Liver (tissue), 9 donors: ENCODE measurements around the gene CAMSAP1. TPM values are rescaled to one million over a fixed set of nuclear protein-coding genes. Genes with fewer than 3 reads are reported as not detected.

Source experiments
- DNase-seq: peaks from one replicate; pipeline ENCODE4 v3.0.0-alpha.2; 2017; ENCODE audit warnings: low spot score
- H3K27ac ChIP-seq, 2 donors: one replicate each; pipeline ENCODE4 v1.7.0; 2013; ENCODE audit warnings: inconsistent platforms in 2 of 2, low read length in 2 of 2, control low read depth in 1 of 2, low read depth in 1 of 2, mild to moderate bottlenecking in 1 of 2
- H3K27me3 ChIP-seq, 4 donors: one replicate each; pipeline versions ENCODE4 v1.6.1 to v1.7.0; 2013; ENCODE audit warnings: low read length in 3 of 4, inconsistent platforms in 1 of 4, mild to moderate bottlenecking in 1 of 4, moderate library complexity in 1 of 4; ENCODE audit not compliant: control insufficient read depth in 4 of 4, insufficient read depth in 4 of 4
- H3K36me3 ChIP-seq, 4 donors: one replicate each; pipeline versions ENCODE4 v1.6.1 to v1.7.0; 2013; ENCODE audit warnings: low read length in 3 of 4, mild to moderate bottlenecking in 3 of 4, low read depth in 1 of 4, moderate library complexity in 1 of 4; ENCODE audit not compliant: control insufficient read depth in 4 of 4, insufficient read depth in 3 of 4
- H3K4me1 ChIP-seq, 4 donors: one replicate each; pipeline versions ENCODE4 v1.6.1 to v1.7.0; 2013; ENCODE audit warnings: low read length in 3 of 4, mild to moderate bottlenecking in 3 of 4, moderate library complexity in 1 of 4; ENCODE audit not compliant: control insufficient read depth in 4 of 4, insufficient read depth in 4 of 4
- H3K4me3 ChIP-seq, 3 donors: one replicate each; pipeline versions ENCODE4 v1.6.1 to v1.7.0; 2013; ENCODE audit warnings: low read length in 3 of 3, control low read depth in 1 of 3, low read depth in 1 of 3, mild to moderate bottlenecking in 1 of 3
- H3K9ac ChIP-seq, 2 donors: one replicate each; pipeline ENCODE4 v1.7.0; 2013; ENCODE audit warnings: low read length in 2 of 2, mild to moderate bottlenecking in 2 of 2, moderate library complexity in 2 of 2, control low read depth in 1 of 2, low read depth in 1 of 2
- H3K9me3 ChIP-seq, 4 donors: one replicate each; pipeline versions ENCODE4 v1.6.1 to v1.7.0; 2013; ENCODE audit warnings: low read length in 3 of 4; ENCODE audit not compliant: control insufficient read depth in 4 of 4
- EGR1 ChIP-seq, 2 donors: IDR thresholded peaks; 2 replicates each; pipeline ENCODE4 v1.6.1; 2016 to 2018; ENCODE audit warnings: antibody characterized with exemption in 2 of 2, low read depth in 2 of 2
- GABPA ChIP-seq, 2 donors: IDR thresholded peaks in 1 of 2; conservative IDR thresholded peaks in 1 of 2; 2 replicates each; pipeline ENCODE4 v1.6.1; 2016; ENCODE audit warnings: antibody characterized with exemption in 2 of 2, mild to moderate bottlenecking in 1 of 2, moderate library complexity in 1 of 2
- HNF4G ChIP-seq: IDR thresholded peaks from 2 replicates; pipeline ENCODE4 v1.6.1; 2016; ENCODE audit warnings: antibody characterized with exemption
- JUND ChIP-seq, 2 donors: IDR thresholded peaks; 2 replicates each; pipeline ENCODE4 v1.6.1; 2016; ENCODE audit warnings: antibody characterized with exemption in 2 of 2
- NR2F2 ChIP-seq: IDR thresholded peaks from 2 replicates; pipeline ENCODE4 v1.6.1; 2016; ENCODE audit warnings: antibody characterized with exemption
- RAD21 ChIP-seq, 2 donors: IDR thresholded peaks; 2 replicates each; pipeline ENCODE4 v1.6.1; 2016; ENCODE audit warnings: antibody characterized with exemption in 2 of 2, mild to moderate bottlenecking in 2 of 2
- RXRA ChIP-seq, 2 donors: IDR thresholded peaks; 2 replicates each; pipeline ENCODE4 v1.6.1; 2017 to 2018; ENCODE audit warnings: antibody characterized with exemption in 2 of 2, mild to moderate bottlenecking in 1 of 2
- SP1 ChIP-seq: IDR thresholded peaks from 2 replicates; pipeline ENCODE4 v1.6.1; 2018; ENCODE audit warnings: antibody characterized with exemption, mild to moderate bottlenecking
- TAF1 ChIP-seq: conservative IDR thresholded peaks from 2 replicates; pipeline ENCODE4 v1.6.1; 2016; ENCODE audit warnings: antibody characterized with exemption, mild to moderate bottlenecking
- WGBS: extraction: QIAGEN DNeasy Blood & Tissue Kit; methylation state at CpG from one replicate; pipeline ENCODE4 v1.1.7; 2013; 5-methylcytosine and 5-hydroxymethylcytosine counted together
- polyA plus RNA-seq, 2 donors: library from polyadenylated mRNA; stranded (reverse) in 1 of 2; unstranded in 1 of 2; fragments of 200-250 nt in 1 of 2; fragments of >200 nt in 1 of 2; fragmentation: Nextera tagmentation in 1 of 2; extraction: Ambion mirVana in 1 of 2; gene quantifications; one replicate each; pipeline versions ENCODE4 v1.2.1 to v1.2.3, GENCODE V29; 2013 to 2015
- total RNA-seq, 2 donors: library from RNA; depleted of rRNA; stranded (reverse); fragments of >200 nt; gene quantifications; one replicate each; pipeline ENCODE4 v1.2.3, GENCODE V29; 2014
- TF ChIP-seq, protein P1 (sequence below): IDR thresholded peaks from 2 replicates; pipeline ENCODE4 v1.6.1; 2016; ENCODE audit warnings: antibody characterized with exemption, mild to moderate bottlenecking
- TF ChIP-seq, protein P2 (sequence below): IDR thresholded peaks from 2 replicates; pipeline ENCODE4 v1.6.1; 2016; ENCODE audit warnings: antibody characterized with exemption
- donor health status: healthy.
- donor health status: healthy.
- donor health status: healthy.
- donor health status: healthy.
- donor health status: healthy.

Gene CAMSAP1
- total and polyA plus RNA-seq, 4 donors, result 0.97 to 6.4 (median 5.1) TPM

DNA sequence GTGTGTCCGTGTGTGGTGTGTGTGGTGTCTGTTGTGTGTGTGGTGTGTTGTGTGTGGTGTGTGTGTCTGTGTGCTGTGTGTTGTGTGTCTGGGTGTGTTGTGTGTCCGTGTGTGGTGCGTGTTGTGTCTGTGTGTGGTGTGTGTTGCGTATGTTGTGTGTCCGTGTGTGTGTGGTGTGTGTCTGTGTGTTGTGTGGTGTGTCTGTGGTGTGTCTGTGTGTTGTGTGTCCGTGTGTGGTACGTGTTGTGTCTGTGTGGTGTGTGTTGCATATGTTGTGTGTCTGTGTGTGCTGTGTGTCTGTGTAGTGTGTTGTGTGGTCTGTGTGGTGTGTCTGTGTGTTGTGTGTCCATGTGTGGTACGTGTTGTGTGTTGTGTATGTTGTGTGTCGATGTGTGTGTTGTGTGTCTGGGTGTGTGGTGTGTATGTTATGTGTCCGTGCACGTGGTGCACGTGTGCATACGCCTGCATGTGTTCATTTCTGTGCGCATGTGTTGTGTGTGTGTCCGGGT lies 133.1 kb downstream of the CAMSAP1 start:
- H3K36me3 ChIP-seq, result no peaks in the 10 kb centered on the region
- no peak for DNase-seq
- H3K4me1 ChIP-seq, result no peaks in the 10 kb centered on the region

DNA sequence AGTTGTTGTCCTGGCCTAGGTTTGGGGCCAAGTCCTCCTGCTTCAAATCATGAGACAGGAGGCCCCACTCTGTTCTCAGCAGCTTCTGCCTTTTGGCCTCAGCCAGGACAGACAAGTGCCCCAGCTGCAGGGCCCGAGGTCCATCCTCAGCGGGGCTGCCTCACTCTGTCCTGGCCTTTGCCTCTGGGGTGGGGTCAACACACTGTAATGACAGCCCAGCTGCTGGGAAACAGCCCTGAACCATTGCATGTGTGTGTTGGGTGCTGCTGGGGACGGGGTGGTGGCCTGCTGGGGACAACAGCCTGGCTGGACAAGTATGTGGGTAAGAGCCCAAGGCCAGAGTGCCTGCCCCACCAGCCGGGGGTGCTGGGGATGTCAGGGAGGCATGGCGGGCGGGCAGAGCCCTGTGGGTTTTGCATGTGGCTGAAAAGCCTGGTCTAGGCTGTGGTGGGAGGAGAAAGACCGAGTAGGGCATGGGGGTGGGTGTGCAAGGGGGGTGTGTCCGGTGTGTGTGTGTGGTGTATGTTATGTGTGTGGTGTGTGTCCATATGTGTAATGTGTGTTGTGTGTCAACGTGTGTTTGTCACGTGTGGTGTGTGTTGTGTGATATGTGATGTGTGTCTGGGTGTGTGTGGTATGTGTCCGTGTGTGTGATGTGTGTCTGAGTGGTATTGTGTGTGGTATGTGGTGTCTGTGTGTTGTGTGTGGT lies 133.7 kb downstream of the CAMSAP1 start:
- H3K36me3 ChIP-seq, result no peaks in the 10 kb centered on the region
- no peaks in the 10 kb centered on the region for H3K9me3 ChIP-seq
- H3K27ac ChIP-seq, result no peak overlapping the region
- 70% methylated on average over 11 of the region's 11 CpGs for WGBS
- DNase-seq, result no peak
- H3K9ac ChIP-seq, result no peak overlapping the region
- no peaks in the 10 kb centered on the region for H3K27me3 ChIP-seq
- H3K4me1 ChIP-seq, result no peaks in the 10 kb centered on the region
- H3K4me3 ChIP-seq, result no peak overlapping the region
- TF ChIP-seq, protein P1, sequence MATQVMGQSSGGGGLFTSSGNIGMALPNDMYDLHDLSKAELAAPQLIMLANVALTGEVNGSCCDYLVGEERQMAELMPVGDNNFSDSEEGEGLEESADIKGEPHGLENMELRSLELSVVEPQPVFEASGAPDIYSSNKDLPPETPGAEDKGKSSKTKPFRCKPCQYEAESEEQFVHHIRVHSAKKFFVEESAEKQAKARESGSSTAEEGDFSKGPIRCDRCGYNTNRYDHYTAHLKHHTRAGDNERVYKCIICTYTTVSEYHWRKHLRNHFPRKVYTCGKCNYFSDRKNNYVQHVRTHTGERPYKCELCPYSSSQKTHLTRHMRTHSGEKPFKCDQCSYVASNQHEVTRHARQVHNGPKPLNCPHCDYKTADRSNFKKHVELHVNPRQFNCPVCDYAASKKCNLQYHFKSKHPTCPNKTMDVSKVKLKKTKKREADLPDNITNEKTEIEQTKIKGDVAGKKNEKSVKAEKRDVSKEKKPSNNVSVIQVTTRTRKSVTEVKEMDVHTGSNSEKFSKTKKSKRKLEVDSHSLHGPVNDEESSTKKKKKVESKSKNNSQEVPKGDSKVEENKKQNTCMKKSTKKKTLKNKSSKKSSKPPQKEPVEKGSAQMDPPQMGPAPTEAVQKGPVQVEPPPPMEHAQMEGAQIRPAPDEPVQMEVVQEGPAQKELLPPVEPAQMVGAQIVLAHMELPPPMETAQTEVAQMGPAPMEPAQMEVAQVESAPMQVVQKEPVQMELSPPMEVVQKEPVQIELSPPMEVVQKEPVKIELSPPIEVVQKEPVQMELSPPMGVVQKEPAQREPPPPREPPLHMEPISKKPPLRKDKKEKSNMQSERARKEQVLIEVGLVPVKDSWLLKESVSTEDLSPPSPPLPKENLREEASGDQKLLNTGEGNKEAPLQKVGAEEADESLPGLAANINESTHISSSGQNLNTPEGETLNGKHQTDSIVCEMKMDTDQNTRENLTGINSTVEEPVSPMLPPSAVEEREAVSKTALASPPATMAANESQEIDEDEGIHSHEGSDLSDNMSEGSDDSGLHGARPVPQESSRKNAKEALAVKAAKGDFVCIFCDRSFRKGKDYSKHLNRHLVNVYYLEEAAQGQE, result no peak
- TF ChIP-seq, protein P2, sequence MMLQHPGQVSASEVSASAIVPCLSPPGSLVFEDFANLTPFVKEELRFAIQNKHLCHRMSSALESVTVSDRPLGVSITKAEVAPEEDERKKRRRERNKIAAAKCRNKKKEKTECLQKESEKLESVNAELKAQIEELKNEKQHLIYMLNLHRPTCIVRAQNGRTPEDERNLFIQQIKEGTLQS, result no peak
- TF ChIP-seq EGR1 (IDR thresholded peaks at IDR 0.05; ENCODE audit: low read depth in 2 of 2) (no peak), NR2F2 (no peak), TAF1 (no peak)

More for the DNA sequence above, 133.1 kb downstream of the CAMSAP1 start:
- H3K9ac ChIP-seq, result no peak overlapping the region
- WGBS, result 92% methylated on average over 15 of the region's 15 CpGs
- no peak overlapping the region for H3K4me3 ChIP-seq
- no peaks in the 10 kb centered on the region for H3K27me3 ChIP-seq
- no peak for TF ChIP-seq SP1
- TF ChIP-seq, protein P2, result no peak
- no peaks in the 10 kb centered on the region for H3K9me3 ChIP-seq
- no peak overlapping the region for H3K27ac ChIP-seq

DNA sequence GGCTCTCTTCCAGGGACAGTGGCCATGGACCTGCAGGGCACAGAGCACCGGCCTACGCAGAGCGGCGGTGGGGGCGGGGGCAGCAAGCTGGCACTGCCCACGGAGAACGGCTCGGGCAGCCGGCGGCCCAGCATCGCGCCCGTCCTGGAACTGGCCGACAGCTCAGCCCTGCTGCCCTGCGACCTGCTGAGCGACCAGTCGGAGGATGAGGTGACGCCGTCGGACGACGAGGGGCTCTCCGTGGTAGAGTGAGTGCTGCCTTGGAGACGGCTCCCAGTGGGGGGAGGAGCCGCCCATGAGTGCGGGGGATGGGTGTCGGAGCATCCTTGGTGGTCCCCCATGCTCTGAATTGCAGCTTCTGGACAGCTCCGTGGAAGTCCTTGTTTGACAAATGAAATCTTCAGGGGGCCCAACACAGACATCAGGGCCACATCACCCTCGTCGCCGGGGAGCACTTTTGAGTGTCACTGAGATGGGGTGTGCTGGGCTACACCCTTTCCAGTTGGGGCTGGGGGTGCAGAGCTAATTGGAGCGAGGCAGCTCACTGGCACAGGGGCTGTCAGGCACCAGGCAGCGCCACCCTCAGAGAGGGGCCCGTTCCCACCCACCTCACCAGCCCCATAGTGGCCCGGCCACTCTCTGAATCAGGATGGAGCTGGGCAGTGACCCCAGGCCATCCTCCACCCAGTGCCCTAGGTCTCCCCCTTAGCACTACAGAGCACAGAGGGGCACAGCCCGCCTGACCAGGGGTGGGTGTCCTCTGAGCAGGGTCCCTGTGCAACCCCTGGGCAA lies 134.4 kb downstream of the CAMSAP1 start:
- H3K9ac ChIP-seq, result no peak overlapping the region
- 80% methylated on average over 36 of the region's 36 CpGs for WGBS
- no peaks in the 10 kb centered on the region for H3K27me3 ChIP-seq
- no peak for DNase-seq
- no peaks in the 10 kb centered on the region for H3K4me1 ChIP-seq
- no peak for TF ChIP-seq RXRA (IDR thresholded peaks at IDR 0.05)
- TF ChIP-seq TAF1, result no peak
- no peak for TF ChIP-seq HNF4G
- TF ChIP-seq RAD21 (IDR thresholded peaks at IDR 0.05), result no peak
- TF ChIP-seq EGR1 (IDR thresholded peaks at IDR 0.05; ENCODE audit: low read depth in 2 of 2), result no peak
- no peak for TF ChIP-seq GABPA (IDR thresholded peaks at IDR 0.05 in 1 of 2, conservative IDR thresholded peaks at IDR 0.05 in 1 of 2)
- TF ChIP-seq JUND (IDR thresholded peaks at IDR 0.05), result no peak
- no peak overlapping the region for H3K4me3 ChIP-seq
- H3K36me3 ChIP-seq, result no peaks in the 10 kb centered on the region
- H3K27ac ChIP-seq, result no peak overlapping the region
- no peaks in the 10 kb centered on the region for H3K9me3 ChIP-seq
